MCF 10A (cell line): ENCODE data around the gene FTH1. TPM values are rescaled to one million over a fixed set of nuclear protein-coding genes. Genes with fewer than 3 reads are reported as not detected.

Experiments used
- BruUV-seq: library from RNA; stranded (reverse); fragments of 400-500 nt; replicated peaks from 2 replicates; lab custom pipeline; 2021; lab: Mats Ljungman, UMichigan
- CTCF ChIA-PET: fragments of 300-600 bp; sonication (Branson Sonifier 250); formaldehyde crosslinking; extraction: SDS; loops from one replicate; lab custom pipeline; 2021; ENCODE audit warnings: antibody characterized with exemption, inconsistent platforms; lab: Yijun Ruan, JAX
- POLR2A ChIA-PET: fragments of 300-600, 350-650 bp; sonication (Branson Sonifier 250); formaldehyde crosslinking; extraction: SDS; loops from one replicate; lab custom pipeline; 2020; ENCODE audit warnings: antibody characterized with exemption, inconsistent platforms; lab: Yijun Ruan, JAX
- DNase-seq: peaks from one replicate; pipeline ENCODE4 v3.0.0-alpha.2; 2018; ENCODE audit not compliant: unreplicated experiment
- H3K27ac Mint-ChIP-seq: one replicate; pipeline ENCODE4 v1.8.0; 2022; ENCODE audit warnings: mild to moderate bottlenecking, low read depth, mixed read lengths; ENCODE audit not compliant: unreplicated experiment
- H3K27me3 Mint-ChIP-seq: one replicate; pipeline ENCODE4 v1.8.0; 2022; ENCODE audit warnings: mixed read lengths; ENCODE audit not compliant: insufficient read depth, unreplicated experiment
- H3K36me3 Mint-ChIP-seq: one replicate; pipeline ENCODE4 v1.8.0; 2022; ENCODE audit warnings: mild to moderate bottlenecking, moderate library complexity, mixed read lengths; ENCODE audit not compliant: insufficient read depth, unreplicated experiment
- H3K4me1 Mint-ChIP-seq: one replicate; pipeline ENCODE4 v1.8.0; 2022; ENCODE audit warnings: mixed read lengths; ENCODE audit not compliant: insufficient read depth, unreplicated experiment
- H3K4me3 Mint-ChIP-seq: one replicate; pipeline ENCODE4 v1.8.0; 2022; ENCODE audit warnings: mild to moderate bottlenecking, moderate library complexity, mixed read lengths; ENCODE audit not compliant: unreplicated experiment
- H3K9me3 Mint-ChIP-seq: one replicate; pipeline ENCODE4 v1.8.0; 2022; ENCODE audit warnings: mixed read lengths; ENCODE audit not compliant: unreplicated experiment
- intact Hi-C: fragments of 100-400 bp; cut with micrococcal nuclease; formaldehyde crosslinking; loops from 2 replicates; pipeline ENCODE4 v1.14.1; 2022
- total RNA-seq: library from RNA; stranded (reverse); gene quantifications from 2 replicates; pipeline ENCODE4 v1.2.3, GENCODE V29; 2022
- TF ChIP-seq, protein P1 (sequence below): fragments of 200-600 bp; IDR thresholded peaks from one replicate; pipeline ENCODE4 v1.8.0; 2022; ENCODE audit warnings: antibody characterized with exemption, mild to moderate bottlenecking; ENCODE audit not compliant: unreplicated experiment

Gene FTH1
- total RNA-seq, 1 experiment from 2014 or later, result 8,367 TPM

DNA sequence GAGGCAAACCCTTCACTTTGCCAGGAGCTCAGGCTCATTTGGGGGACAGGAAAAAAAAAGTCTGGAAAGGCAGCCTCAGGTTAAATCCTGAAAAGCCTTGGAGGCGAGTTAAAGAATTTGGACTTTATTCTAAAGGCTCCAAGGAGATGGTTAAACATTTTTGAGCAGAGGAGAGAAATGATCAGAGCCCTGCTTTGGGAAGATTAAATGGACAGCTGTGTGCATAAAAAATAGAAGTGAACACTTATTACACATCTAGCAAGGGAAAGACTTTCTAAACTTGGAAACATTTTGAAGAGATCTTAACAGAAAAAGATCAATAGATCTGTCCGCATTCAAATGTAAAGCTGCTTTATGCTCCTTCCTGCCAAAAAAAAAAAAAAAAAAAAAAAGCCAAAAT, 41.7 kb downstream of the FTH1 start:
- Mint-ChIP-seq H3K9me3 (no peaks in the 10 kb centered on the region), H3K27ac (no peak overlapping the region), H3K36me3 (no peaks in the 10 kb centered on the region), H3K4me3 (no peak overlapping the region), H3K4me1 (no peaks in the 10 kb centered on the region), H3K27me3 (peaks cover 11% of the 10 kb centered on the region)
- intact Hi-C loops, result no loop called here
- BruUV-seq, result no TSS peak
- TF ChIP-seq, protein P1, sequence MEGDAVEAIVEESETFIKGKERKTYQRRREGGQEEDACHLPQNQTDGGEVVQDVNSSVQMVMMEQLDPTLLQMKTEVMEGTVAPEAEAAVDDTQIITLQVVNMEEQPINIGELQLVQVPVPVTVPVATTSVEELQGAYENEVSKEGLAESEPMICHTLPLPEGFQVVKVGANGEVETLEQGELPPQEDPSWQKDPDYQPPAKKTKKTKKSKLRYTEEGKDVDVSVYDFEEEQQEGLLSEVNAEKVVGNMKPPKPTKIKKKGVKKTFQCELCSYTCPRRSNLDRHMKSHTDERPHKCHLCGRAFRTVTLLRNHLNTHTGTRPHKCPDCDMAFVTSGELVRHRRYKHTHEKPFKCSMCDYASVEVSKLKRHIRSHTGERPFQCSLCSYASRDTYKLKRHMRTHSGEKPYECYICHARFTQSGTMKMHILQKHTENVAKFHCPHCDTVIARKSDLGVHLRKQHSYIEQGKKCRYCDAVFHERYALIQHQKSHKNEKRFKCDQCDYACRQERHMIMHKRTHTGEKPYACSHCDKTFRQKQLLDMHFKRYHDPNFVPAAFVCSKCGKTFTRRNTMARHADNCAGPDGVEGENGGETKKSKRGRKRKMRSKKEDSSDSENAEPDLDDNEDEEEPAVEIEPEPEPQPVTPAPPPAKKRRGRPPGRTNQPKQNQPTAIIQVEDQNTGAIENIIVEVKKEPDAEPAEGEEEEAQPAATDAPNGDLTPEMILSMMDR, result no peak
- CTCF ChIA-PET, result interaction anchor here (0.5 to 2.5 kb wide), 2 partner anchors 12 to 22 kb away, joined by 6 to 10 read pairs; no protein-coding TSS in a partner anchor
- POLR2A ChIA-PET, result no interaction called here
- DNase-seq, result no peak

DNA sequence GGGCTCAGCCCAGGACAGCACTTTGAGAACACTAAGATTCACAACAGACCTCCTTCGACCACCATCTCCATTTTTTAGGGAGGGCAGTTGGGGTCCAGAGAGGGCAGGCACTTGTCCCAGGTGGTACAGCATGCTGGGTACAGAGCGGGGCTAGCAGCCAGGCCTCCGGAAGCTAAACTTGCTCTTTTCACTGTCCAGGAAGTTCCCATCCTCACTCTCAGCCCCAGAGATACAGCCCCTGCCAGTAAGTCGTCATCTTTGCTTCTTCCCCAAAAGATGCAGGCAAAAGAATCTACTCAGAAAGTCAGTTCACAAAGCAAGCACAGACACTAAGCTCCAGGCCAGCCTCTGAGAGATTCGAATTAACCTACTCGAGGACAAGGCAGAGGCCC, 43.4 kb downstream of the FTH1 start:
- ChIA-PET POLR2A (interaction anchor here (1.2 kb wide), 1 partner anchor 12 kb away, joined by 3 read pairs; no protein-coding TSS in a partner anchor), CTCF (interaction anchor here (0.9 to 2.5 kb wide), 3 partner anchors 9 to 158 kb away, joined by 3 to 10 read pairs (median 5); no protein-coding TSS in a partner anchor)

DNA sequence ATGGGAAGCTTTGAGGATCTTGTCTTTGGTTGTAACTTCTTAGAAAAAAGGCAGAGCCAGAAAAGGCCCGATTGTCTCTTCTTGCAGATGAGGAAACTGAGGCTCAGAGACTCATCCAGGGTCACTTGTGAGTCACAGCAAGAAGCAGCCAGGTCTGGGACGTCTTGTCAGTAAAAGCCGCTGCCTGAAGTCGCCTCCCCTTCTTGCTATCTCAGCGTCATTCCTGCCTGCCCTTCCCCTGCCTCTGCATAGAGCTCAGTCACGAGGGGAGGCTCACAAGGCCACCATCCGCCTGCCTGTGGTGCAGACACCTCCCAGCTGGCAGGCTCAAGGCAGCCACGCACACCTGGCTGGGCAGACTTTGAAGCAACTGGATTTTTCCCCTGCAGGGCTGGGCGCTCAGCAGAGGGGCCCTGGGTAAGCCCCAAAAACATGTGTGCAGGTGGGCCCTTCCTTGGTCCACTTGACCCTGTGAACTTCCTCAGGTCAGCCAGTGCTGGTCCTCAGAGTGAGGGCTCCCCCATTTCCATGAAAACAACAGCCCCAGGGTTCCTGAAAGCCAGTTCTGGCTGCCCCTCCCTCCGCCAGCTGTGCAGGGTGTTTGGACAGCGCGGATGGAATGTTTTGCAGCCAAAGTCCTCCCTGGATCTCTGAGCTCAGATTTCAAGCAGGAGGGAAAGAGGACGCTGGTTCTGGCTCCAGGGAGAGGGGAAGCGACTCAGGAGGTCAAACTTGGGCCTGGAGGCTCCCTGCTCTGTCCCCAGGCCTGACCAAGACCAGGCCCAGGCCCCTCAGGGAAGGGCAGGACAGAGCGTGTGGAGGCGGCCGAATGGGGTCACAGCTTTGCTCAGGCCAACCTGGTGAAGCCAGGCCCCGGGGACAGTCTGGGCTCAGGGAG, 44.0 kb downstream of the FTH1 start:
- Mint-ChIP-seq H3K27ac (no peak overlapping the region), H3K9me3 (no peaks in the 10 kb centered on the region), H3K36me3 (no peaks in the 10 kb centered on the region), H3K27me3 (peaks cover 28% of the 10 kb centered on the region), H3K4me1 (no peaks in the 10 kb centered on the region), H3K4me3 (no peak overlapping the region)
- CTCF ChIA-PET, result interaction anchor here (0.9 to 2.5 kb wide), 4 partner anchors 10 to 159 kb away, joined by 3 to 10 read pairs (median 4); no protein-coding TSS in a partner anchor
- no peak for DNase-seq
- TF ChIP-seq, protein P1, result no peak
- no TSS peak for BruUV-seq
- POLR2A ChIA-PET, result interaction anchor here (0.6 to 1.2 kb wide), 3 partner anchors 10 to 98 kb away, joined by 3 to 4 read pairs (median 3); no protein-coding TSS in a partner anchor
- intact Hi-C loops, result no loop called here

More for the DNA sequence above, 43.4 kb downstream of the FTH1 start:
- TF ChIP-seq, protein P1, result no peak
- intact Hi-C loops, result no loop called here
- Mint-ChIP-seq H3K9me3 (no peaks in the 10 kb centered on the region), H3K4me3 (no peak overlapping the region), H3K27me3 (peaks cover 22% of the 10 kb centered on the region), H3K27ac (no peak overlapping the region), H3K36me3 (no peaks in the 10 kb centered on the region), H3K4me1 (no peaks in the 10 kb centered on the region)
- BruUV-seq, result no TSS peak
- DNase-seq, result no peak

DNA sequence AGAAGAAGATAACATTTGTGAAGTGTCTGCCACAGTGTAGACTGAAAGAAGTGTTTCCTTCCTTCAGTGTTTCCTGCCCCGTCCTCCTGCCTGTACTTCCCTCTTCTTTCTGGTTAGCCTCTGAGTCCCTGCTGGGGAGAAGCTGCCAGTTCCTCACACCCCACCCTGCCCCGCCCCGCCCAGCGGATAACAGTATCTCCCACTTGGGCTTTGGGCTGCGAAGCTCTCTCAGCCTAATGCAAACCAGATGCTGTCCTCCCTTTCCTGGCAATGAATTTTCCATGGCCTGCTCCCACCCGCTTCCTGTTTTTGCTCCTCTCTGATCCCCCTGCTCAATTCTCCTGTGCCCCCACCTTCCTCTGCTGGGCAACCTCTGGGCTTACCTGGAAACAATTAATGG, 44.9 kb downstream of the FTH1 start:
- Mint-ChIP-seq H3K4me1 (peaks cover 6% of the 10 kb centered on the region), H3K27me3 (peaks cover 37% of the 10 kb centered on the region), H3K36me3 (no peaks in the 10 kb centered on the region), H3K4me3 (no peak overlapping the region), H3K9me3 (no peaks in the 10 kb centered on the region), H3K27ac (no peak overlapping the region)
- CTCF ChIA-PET, result interaction anchor here (0.6 to 1.4 kb wide), 5 partner anchors 22 to 50 kb away, joined by 3 to 4 read pairs (median 3); no protein-coding TSS in a partner anchor
- no TSS peak for BruUV-seq
- DNase-seq, result no peak
- TF ChIP-seq, protein P1, result no peak
- POLR2A ChIA-PET, result interaction anchor here (0.6 kb wide), 1 partner anchor 99 kb away, joined by 3 read pairs; no protein-coding TSS in a partner anchor
- intact Hi-C loops, result no loop called here
